DMS153 (cell line): Measurements from ENCODE around the gene EEF1AKMT1.

Experiments
- DNase-seq: peaks from one replicate; lab custom pipeline; 2025; lab: John Stamatoyannopoulos, UW

EEF1AKMT1 gene

DNA sequence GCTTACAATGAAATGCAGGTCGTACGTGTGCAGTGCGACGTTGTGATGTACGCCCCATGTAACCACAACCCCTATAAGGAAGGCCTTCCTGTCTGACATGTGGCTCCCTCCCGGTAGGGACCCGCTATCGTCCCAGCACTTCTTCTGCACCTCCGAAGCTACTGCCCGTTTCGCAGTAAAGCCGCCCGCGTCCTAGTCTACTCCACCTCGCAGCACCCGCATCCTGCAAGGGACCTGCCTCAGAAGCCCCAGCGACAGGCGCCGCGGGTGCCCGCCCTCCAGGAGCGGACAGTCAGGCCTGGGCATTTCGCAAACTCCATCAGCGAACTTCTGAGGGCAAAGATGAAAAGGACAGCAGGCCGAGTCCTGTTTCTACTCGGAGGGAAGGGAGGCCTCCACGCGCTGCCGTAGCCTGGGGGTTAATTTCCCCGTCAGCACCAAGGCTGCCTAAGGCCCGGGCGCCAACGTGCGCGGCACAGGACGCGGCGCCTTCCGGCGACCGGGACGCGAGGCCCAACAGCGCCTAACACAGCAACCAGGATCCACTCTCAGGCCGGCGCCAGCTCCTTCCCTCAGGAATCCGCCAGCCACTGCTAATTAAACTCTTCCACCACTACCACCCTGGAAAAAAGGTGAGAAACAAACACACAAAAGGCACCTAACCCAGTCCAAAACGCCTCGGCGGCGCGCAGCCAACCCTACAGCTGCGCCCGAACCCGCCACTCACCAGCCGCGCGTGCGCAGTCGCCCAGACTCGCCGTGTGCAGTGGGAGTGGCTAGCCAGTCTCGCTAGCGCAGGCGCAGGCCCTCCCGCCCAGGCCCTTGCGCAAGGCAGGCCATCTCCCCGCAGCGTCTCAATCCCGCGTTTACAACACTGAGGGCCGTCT is at the start of gene EEF1AKMT1:
EEF1AKMT1 (minus strand) TSS at position 768 of the 887 bp plus-strand sequence. CDS start 16,363 bp downstream, outside the sequence.
- peak; percentile 81 for DNase-seq

GRCh38 chr13:20823071-20823470 is 49.3 kb upstream of the EEF1AKMT1 start:
- no peak for DNase-seq

DNA sequence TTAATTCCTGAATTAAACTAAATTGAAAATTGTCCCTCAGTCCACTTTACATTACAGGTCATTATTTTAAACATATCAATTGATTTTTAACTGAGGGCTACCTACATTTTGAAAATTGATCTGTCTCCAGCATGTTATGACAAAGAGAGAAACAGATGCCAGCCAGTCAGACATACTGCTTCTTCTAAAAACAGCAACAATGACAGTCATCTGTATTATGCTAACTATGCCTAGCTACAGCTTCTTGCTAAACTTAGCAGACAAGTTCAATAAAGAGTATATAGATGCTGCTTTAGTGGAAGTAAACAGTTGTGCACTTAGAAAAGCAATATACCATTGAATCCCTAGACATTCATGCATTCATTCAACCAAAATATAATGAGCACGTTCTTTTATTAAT is 48.6 kb upstream of the EEF1AKMT1 start:
- DNase-seq: no peak

GRCh38 chr13:20819715-20820114 is 46.0 kb upstream of the EEF1AKMT1 start:
- no peak for DNase-seq

GRCh38 chr13:20815464-20815863 is 41.7 kb upstream of the EEF1AKMT1 start:
- no peak for DNase-seq

- no peak for DNase-seq
Observed at GRCh38 chr13:20814224-20814910, 40.6 kb upstream of the EEF1AKMT1 start.

- DNase-seq: no peak
Observed at GRCh38 chr13:20812890-20813289, 39.1 kb upstream of the EEF1AKMT1 start.

- DNase-seq: no peak
Observed at GRCh38 chr13:20810808-20811207, 37.0 kb upstream of the EEF1AKMT1 start.

DNA sequence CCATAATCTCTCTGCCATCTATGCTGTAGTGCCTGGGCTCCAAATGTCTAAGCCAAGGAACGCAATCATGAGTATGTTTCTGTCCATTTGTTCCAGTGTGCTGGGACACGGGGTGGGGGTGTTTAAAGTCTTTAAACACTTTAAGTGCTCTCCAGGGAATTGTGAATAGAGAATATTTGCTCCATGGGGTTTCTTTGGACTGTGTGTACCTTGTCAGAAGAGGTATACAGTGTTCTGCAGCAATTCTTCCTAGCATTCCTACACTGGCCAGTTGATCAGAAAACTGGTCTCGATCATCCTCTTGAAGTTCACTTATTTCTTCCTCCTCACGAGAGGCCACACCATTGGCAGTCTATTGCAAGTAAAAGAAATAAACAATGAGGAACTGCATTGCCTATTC is 35.1 kb upstream of the EEF1AKMT1 start:
- DNase-seq: no peak

DNA sequence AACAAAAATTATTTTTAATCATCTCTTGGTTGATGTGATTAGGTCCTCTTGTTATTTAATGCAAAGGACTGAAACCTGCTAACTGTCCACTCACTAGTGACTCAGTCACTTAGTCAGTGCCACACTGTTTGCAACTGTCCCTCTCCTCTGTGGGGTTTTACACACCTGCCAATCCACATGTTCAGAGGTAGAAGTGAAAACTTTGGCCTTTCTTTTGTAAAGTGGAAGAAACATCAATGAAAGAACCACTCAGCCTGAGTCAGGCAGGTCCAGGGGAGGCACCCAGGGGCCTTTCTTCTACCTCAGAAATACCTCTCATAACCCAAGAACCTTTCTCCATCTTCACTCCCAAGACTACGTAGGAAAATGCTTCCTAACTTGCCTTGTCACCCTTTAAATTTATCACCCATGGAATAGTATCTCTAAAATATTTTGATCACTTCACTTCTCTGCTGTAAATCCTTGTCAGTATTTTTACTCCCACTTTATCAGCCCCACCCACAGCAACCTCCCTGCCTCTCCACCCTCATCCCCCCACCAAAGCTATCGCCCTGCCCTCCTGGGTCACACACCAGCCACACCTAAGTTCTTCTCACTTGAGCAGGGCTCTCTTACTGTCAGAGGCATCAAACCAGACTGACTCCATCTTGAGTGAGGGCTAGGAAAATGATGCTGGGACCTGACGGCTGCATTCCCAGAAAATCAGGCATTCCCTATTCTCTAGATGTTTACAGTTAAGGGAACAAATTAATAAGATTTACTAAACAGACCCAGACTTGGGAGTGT is 29.6 kb upstream of the EEF1AKMT1 start:
- no peak for DNase-seq

GRCh38 chr13:20801707-20802106 is 27.9 kb upstream of the EEF1AKMT1 start:
- no peak for DNase-seq

DNA sequence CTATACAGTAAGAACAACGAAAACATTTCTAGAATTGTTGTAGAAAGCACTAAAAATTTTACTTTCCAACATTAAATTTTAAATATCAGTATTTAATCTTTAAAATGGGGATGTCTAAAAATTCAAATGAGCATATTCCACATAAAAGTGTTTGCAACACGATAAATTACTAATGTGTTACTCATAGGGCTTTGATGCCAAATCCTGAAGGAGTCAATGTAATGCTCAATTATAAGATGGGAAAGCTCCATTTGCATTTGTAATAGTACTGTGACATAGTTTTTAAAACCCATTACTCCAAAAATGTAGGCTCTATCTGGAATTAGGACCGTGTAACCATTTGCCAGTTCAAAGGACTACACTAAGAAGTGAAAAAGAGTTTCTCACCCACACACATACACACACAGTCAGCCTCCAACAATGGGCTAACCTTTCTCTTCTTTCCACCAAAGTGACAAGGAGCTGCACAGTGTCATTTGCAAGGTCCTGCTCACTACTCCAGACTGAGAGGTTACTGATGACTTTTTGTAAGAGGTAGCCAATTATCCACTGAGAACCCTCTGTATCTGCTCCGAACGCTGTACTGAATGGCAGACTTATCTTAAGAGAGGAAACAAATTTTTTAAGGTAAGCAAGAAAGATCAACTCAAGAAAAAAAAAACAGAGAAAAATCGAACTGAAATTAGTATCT is 26.1 kb upstream of the EEF1AKMT1 start:
- DNase-seq: no peak

- no peak for DNase-seq
Observed at GRCh38 chr13:20798027-20798426, 24.3 kb upstream of the EEF1AKMT1 start.

- no peak for DNase-seq
Observed at GRCh38 chr13:20796791-20797508, 23.2 kb upstream of the EEF1AKMT1 start.

GRCh38 chr13:20789665-20790064 is 15.9 kb upstream of the EEF1AKMT1 start:
- DNase-seq: no peak

DNA sequence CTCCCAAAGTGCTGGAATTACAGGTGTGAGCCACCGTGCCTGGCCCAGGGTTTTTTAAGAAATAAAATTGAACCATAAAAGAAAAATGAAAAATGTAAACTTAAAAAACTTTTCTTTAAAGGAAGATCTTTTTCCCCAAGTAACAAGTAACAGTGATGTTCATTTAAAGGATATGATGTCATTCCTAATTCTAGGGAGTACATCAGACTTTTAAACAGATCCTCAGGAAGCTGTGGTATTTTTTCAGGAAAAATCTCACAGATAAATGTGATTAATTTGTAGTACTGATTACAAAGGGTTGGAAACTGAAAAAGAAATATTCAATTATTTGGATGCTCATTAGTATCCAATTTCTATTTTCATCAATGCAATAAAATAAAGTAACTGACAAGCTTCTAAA is 14.6 kb upstream of the EEF1AKMT1 start:
- no peak for DNase-seq

DNA sequence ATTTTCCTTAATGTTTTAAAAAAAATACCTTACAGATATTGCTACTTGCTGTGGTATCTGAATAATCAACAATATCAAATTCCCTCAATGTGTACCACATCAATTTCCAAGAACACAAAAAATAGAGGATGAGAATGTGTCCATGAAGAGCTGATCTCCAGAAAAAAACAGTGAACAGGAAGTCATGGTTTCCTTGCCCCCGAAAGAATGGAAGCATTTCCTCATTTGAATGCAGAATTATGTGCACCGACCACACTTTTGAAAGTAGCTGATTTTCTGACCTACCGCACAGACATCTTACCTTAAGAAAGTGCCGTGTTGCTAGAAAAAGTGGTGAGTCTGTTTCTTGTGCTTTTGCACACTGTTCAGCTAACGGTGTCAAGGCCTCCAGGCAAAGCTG is 13.4 kb upstream of the EEF1AKMT1 start:
- no peak for DNase-seq

DNA sequence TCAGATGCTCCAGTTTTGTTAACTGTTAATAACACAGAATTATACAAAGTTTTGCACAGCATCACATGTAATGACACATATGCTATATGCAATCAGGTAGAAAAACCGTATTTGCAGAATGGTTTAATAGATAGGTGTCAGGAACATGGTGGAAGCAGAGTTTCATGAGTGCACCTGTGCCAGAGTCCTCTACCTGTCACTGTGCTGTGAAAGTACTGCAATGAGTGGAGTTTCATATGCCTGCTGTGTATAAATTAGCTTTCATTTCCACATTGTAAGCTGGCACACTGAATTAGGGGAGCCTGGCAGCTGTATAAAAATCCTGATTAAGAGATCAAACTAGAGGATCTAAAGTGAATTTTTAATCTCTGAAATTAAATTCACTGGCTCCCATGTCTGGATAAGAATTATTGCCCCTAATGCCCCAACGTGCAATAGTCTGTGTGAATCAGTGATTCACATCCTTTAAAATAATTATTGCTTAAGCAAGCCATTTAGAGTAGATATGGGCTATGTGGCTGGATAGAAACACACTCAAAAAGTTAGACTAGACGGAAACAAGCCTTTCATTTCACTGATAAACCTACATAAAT is 8.5 kb upstream of the EEF1AKMT1 start:
- DNase-seq: no peak

DNA sequence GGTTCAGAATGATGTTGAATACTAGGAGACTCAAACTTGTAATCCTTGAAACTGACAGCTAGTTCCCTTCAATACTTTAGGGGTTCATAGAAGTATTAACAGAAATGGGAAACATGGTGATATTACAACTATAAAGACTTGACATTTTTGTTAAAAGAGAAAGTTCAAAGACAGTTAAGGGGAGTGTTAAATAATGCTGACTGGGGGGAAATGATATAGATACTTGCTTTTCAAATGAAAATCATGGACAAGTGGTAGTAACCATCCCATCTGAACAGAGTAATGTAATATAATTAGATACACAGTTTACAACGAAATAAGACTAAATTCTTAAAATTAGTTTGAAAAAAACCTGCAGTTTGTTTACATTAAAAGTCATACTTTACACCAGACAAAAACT is 6.6 kb upstream of the EEF1AKMT1 start:
- DNase-seq: no peak

DNA sequence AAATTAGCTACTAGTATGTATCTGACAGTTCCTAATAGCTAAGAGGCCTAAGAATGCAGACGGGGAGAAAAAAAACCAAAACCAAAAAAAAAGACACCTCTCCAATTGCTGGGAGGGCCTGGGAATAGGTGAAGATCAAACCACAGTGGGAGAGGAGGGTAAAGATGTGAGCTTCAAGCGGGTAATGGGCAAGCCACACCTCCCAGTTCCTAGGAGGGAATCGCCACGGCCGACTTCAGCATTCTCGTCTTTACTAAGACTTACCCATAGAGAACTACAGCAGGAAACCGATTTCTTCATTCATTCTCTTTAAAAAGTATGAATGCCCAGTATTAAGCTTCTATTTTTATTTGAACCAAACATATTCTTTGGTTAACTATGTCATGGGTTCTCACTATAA is 5.6 kb upstream of the EEF1AKMT1 start:
- DNase-seq: no peak

DNA sequence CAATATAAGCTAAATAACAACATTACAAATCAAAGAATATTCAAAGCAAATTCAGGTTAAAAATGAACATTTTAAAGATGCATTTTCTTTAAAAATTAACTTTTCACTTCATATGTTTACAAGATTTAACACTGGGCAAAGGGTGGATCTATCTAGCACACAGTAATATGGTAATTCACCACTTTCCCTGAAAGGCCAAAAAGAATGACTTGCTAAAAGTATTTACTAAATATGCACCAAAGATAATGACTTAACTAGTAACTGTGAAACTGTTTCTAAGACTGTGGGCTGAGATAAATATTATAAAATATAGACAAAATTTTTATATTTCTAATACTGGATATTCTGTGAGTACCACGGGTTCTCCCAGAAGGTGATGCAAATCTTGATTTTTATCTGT is 4.5 kb upstream of the EEF1AKMT1 start:
- no peak for DNase-seq
